GM21786 (cell line): ENCODE measurements around the gene SLC25A23.
"Not testable (repeated sequence)": the region's sequence is repeated elsewhere in the genome, so short reads cannot be mapped to it uniquely, and the experiment has no call there.

Source experiments
- ATAC-seq: cut with Tn5 transposase; IDR thresholded peaks from one replicate; pipeline ENCODE4 v1.9.1; 2021; ENCODE audit not compliant: unreplicated experiment

The SLC25A23 gene

GRCh38 chr19:6406401-6406800, 53.2 kb downstream of the SLC25A23 start:
- no peak for ATAC-seq

GRCh38 chr19:6402837-6403608, 56.6 kb downstream of the SLC25A23 start:
- no peak for ATAC-seq

- no peak for ATAC-seq
Observed at GRCh38 chr19:6402058-6402457, 57.5 kb downstream of the SLC25A23 start.

- ATAC-seq = not testable (repeated sequence)
Observed at GRCh38 chr19:6400062-6400944, 59.3 kb downstream of the SLC25A23 start.

GRCh38 chr19:6396305-6396704, 63.3 kb downstream of the SLC25A23 start:
- no peak for ATAC-seq

- ATAC-seq = no peak
Observed at GRCh38 chr19:6394831-6395230, 64.8 kb downstream of the SLC25A23 start.

GRCh38 chr19:6393983-6394412, 65.6 kb downstream of the SLC25A23 start:
- ATAC-seq = no peak

- peak; percentile 74 for ATAC-seq
Observed at GRCh38 chr19:6393074-6393982, 66.3 kb downstream of the SLC25A23 start, which contains the start of gene GTF2F1. TSS of gene GTF2F1 (minus strand) at chr19:6393164. CDS start at chr19:6392995, 169 bp downstream.

- no peak for ATAC-seq
Observed at GRCh38 chr19:6392221-6393073, 67.1 kb downstream of the SLC25A23 start.
